Measurements from ENCODE around the gene MTO1.
"Not testable (repeated sequence)": the region's sequence is repeated elsewhere in the genome, so short reads cannot be mapped to it uniquely, and the experiment has no call there.

MTO1 gene

GRCh38 chr6:73521351-73521985 is 59.9 kb downstream of the MTO1 start:
- in situ Hi-C loops (cut with HindIII; ENCODE audit: low pct_unique_long_range_greater_than_20kb, low sequenced_read_pairs): no loop called here
- peak; percentile 21 to 63 for DNase-seq (ENCODE audit: low read depth in 1 of 2, low spot score in 1 of 2)
- TF ChIP-seq JUND (IDR thresholded peaks at IDR 0.05; ENCODE audit: low read depth): no peak

- DNase-seq (ENCODE audit: low read depth in 1 of 2, low spot score in 1 of 2): peak; percentile 14 to 78
- in situ Hi-C loops (cut with HindIII; ENCODE audit: low pct_unique_long_range_greater_than_20kb, low sequenced_read_pairs): no loop called here
- no peak for TF ChIP-seq JUND (IDR thresholded peaks at IDR 0.05; ENCODE audit: low read depth)
These were observed 62.0 kb downstream of the MTO1 start for GRCh38 chr6:73523434-73524123.

GRCh38 chr6:73525546-73526330 is 64.2 kb downstream of the MTO1 start:
- in situ Hi-C loops (cut with HindIII; ENCODE audit: low pct_unique_long_range_greater_than_20kb, low sequenced_read_pairs): no loop called here
- TF ChIP-seq JUND (IDR thresholded peaks at IDR 0.05; ENCODE audit: low read depth): no peak

GRCh38 chr6:73528897-73529296 is 67.4 kb downstream of the MTO1 start:
- DNase-seq (ENCODE audit: low read depth in 1 of 2, low spot score in 1 of 2): no peak
- in situ Hi-C loops (cut with HindIII; ENCODE audit: low pct_unique_long_range_greater_than_20kb, low sequenced_read_pairs): no loop called here
- no peak for TF ChIP-seq JUND (IDR thresholded peaks at IDR 0.05; ENCODE audit: low read depth)

More at GRCh38 chr6:73525546-73526330, 64.2 kb downstream of the MTO1 start:
- DNase-seq (ENCODE audit: low read depth in 1 of 2, low spot score in 1 of 2): no peak

GRCh38 chr6:73532293-73532692 is 70.8 kb downstream of the MTO1 start:
- in situ Hi-C loops (cut with HindIII; ENCODE audit: low pct_unique_long_range_greater_than_20kb, low sequenced_read_pairs): no loop called here
- DNase-seq (ENCODE audit: low read depth in 1 of 2, low spot score in 1 of 2): no peak
- TF ChIP-seq JUND (IDR thresholded peaks at IDR 0.05; ENCODE audit: low read depth): no peak

- TF ChIP-seq JUND (IDR thresholded peaks at IDR 0.05; ENCODE audit: low read depth): no peak
- in situ Hi-C loops (cut with HindIII; ENCODE audit: low pct_unique_long_range_greater_than_20kb, low sequenced_read_pairs): no loop called here
- no peak for DNase-seq (ENCODE audit: low read depth in 1 of 2, low spot score in 1 of 2)
These were observed 73.1 kb downstream of the MTO1 start for GRCh38 chr6:73534628-73535027.

- no peak for TF ChIP-seq JUND (IDR thresholded peaks at IDR 0.05; ENCODE audit: low read depth)
- DNase-seq (ENCODE audit: low read depth in 1 of 2, low spot score in 1 of 2): no peak
- in situ Hi-C loops (cut with HindIII; ENCODE audit: low pct_unique_long_range_greater_than_20kb, low sequenced_read_pairs): no loop called here
These were observed 76.1 kb downstream of the MTO1 start for GRCh38 chr6:73537677-73538076.

GRCh38 chr6:73538116-73538779 is 76.7 kb downstream of the MTO1 start:
- DNase-seq (ENCODE audit: low read depth in 1 of 2, low spot score in 1 of 2): no peak

GRCh38 chr6:73542481-73542880 is 80.9 kb downstream of the MTO1 start:
- in situ Hi-C loops (cut with HindIII; ENCODE audit: low pct_unique_long_range_greater_than_20kb, low sequenced_read_pairs): not testable (repeated sequence)

More at GRCh38 chr6:73538116-73538779, 76.7 kb downstream of the MTO1 start:
- in situ Hi-C loops (cut with HindIII; ENCODE audit: low pct_unique_long_range_greater_than_20kb, low sequenced_read_pairs): no loop called here
- TF ChIP-seq JUND (IDR thresholded peaks at IDR 0.05; ENCODE audit: low read depth): no peak

GRCh38 chr6:73542891-73543290 is 81.4 kb downstream of the MTO1 start:
- in situ Hi-C loops (cut with HindIII; ENCODE audit: low pct_unique_long_range_greater_than_20kb, low sequenced_read_pairs): no loop called here
- TF ChIP-seq JUND (IDR thresholded peaks at IDR 0.05; ENCODE audit: low read depth): no peak
- no peak for DNase-seq (ENCODE audit: low read depth in 1 of 2, low spot score in 1 of 2)

More at GRCh38 chr6:73542481-73542880, 80.9 kb downstream of the MTO1 start:
- DNase-seq (ENCODE audit: low read depth in 1 of 2, low spot score in 1 of 2): not testable (repeated sequence)

- in situ Hi-C loops (cut with HindIII; ENCODE audit: low pct_unique_long_range_greater_than_20kb, low sequenced_read_pairs): no loop called here
- no peak for DNase-seq (ENCODE audit: low read depth in 1 of 2, low spot score in 1 of 2)
- no peak for TF ChIP-seq JUND (IDR thresholded peaks at IDR 0.05; ENCODE audit: low read depth)
These were observed 85.5 kb downstream of the MTO1 start for GRCh38 chr6:73547036-73547435.

All from T47D (cell line).